ENCODE measurements around the gene HOXA6. TPM values are rescaled to one million over a fixed set of nuclear protein-coding genes. Genes with fewer than 3 reads are reported as not detected.

Gene HOXA6
- polyA plus RNA-seq, 3 donors: not detected

DNA sequence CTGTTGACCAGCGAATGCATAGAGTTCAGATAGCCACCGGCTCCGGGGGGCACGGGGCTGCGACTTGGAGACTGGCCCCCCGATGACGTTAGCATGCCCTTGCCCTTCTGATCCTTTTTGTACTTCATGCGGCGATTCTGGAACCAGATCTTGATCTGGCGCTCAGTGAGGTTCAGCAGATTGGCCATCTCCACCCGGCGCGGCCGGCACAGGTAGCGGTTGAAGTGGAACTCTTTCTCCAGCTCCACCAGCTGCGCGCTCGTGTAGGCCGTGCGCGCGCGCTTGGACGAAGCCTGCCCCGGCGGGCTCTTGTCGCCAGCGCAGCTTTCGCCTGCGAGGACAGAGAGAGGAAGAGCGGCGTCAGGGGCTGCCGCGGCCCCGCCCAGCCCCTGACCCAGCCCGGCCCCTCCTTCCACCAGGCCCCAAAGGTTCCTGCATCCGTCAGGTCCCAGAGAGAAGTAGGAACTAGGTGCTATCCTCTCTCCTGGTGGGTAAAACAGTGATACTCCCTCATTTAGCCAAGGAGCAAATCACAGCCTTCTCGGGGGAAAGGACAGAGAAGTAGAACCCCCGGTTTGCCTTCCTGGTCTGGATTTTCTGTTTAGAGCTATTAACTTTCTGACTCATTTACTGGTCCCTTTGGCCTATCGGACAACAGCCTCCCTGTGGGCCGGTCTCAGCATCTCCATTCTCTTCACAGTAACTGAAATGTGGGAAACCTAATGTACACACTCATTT, 39.0 kb downstream of the HOXA6 start:
- 99% methylated on average over 36 of the region's 41 CpGs for WGBS (ENCODE audit: insufficient coverage)
- no peak overlapping the region for H3K4me2 ChIP-seq (replicated peaks; ENCODE audit: extremely low read depth, low read length, poor library complexity, severe bottlenecking)
- H3K27me3 ChIP-seq (ENCODE audit: control insufficient read depth in 2 of 2, insufficient read depth in 2 of 2, low read length in 2 of 2): peaks cover 20 to 29% of the 10 kb centered on the region in 2 donors
- Mint-ChIP-seq H3K9me3 (peaks cover 0 to 14% (median 6%) of the 10 kb centered on the region in 7 donors), H3K27ac (no peak overlapping the region), H3K4me3 (no peak overlapping the region), H3K4me1 (peaks cover under 1% of the 10 kb centered on the region), H3K36me3 (peaks cover 4% of the 10 kb centered on the region in 2 donors), H3K27me3 (ENCODE audit: low read depth in 3 of 3) (peaks cover 24 to 33% (median 27%) of the 10 kb centered on the region in 3 donors)
- H4K20me1 ChIP-seq (ENCODE audit: insufficient read depth, low read length): peaks cover 17% of the 10 kb centered on the region
- no peaks in the 10 kb centered on the region for H3K36me3 ChIP-seq (replicated peaks in 1 of 2; ENCODE audit: control insufficient read depth in 1 of 2, insufficient read depth in 2 of 2, low read length in 2 of 2)
- H3K9ac ChIP-seq (ENCODE audit: insufficient read depth, low read length, poor library complexity, severe bottlenecking): no peak overlapping the region
- no peak for DNase-seq
- no peak overlapping the region for H2AFZ ChIP-seq (ENCODE audit: insufficient read depth, low read depth, low read length, poor library complexity, severe bottlenecking)
- no peak overlapping the region for H3K27ac ChIP-seq (ENCODE audit: low read depth in 1 of 2, low read length in 2 of 2)
- peaks cover 0 to 4% of the 10 kb centered on the region in 2 donors for H3K9me3 ChIP-seq (replicated peaks in 1 of 2; ENCODE audit: control insufficient read depth in 1 of 2, insufficient read depth in 1 of 2, low read length in 2 of 2)
- intact Hi-C loops (cut with micrococcal nuclease): no loop called here
- no peaks in the 10 kb centered on the region for H3K79me2 ChIP-seq (ENCODE audit: insufficient read depth, low read length)
- H3K4me3 ChIP-seq (replicated peaks in 1 of 3; ENCODE audit: low read depth in 2 of 3, low read length in 3 of 3): no peak overlapping the region
- TF ChIP-seq CTCF (IDR thresholded peaks at IDR 0.05): no peak
- no peaks in the 10 kb centered on the region for H3K4me1 ChIP-seq (ENCODE audit: control insufficient read depth in 1 of 2, insufficient read depth in 2 of 2, low read length in 2 of 2)

DNA sequence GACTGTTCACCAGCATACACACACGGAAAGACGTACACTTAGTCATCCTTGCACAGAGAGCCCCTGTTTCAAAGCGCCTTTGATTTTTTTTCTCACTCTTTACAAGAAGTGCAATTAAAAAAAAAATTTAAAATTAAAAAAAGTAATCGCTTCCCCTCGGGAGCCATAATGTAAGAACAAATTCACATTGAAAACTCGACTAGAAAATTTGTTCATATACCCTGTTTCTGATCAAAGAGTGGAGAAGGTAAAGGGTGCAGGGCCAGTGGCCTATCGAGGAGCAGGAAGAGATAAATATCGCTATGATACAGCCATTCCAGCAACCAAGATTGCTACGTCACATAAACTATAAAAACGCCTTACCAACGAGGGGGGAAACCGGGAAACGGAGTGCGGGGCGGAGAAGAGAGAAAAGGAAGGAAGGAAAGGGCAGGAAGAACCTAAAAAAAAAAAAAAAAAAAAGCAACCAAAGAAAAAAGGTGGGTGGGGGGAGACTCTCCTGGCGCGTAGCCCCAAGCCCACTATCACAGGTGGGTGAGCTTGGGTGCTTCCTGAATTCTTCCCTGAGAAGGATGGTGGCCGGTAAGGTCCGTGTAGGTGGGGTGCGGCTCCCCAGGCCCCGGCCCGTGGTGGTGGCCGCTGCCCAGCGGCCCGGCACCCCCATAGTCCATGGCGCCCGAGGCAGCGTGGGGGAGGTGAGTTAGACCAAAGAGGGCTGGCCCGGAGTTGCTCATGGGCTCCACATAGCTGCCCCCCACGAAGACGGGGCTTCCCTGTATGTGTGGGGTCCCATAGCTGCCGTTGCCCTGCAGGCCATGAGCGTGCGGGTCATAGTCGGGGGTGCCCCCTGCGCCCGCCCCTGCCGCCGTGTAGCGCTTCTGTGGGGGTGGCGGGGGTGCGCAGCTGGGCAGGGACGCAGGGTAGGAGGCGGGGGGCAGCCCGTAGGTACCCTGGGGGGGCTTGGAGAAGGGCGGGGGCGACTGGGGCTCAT, 39.9 kb downstream of the HOXA6 start:
- no peak overlapping the region for H2AFZ ChIP-seq (ENCODE audit: insufficient read depth, low read depth, low read length, poor library complexity, severe bottlenecking)
- peaks cover 0 to 17% (median 13%) of the 10 kb centered on the region in 7 donors for H3K9me3 Mint-ChIP-seq
- no peak overlapping the region for H3K27ac ChIP-seq (ENCODE audit: low read depth in 1 of 2, low read length in 2 of 2)
- no peaks in the 10 kb centered on the region for H3K4me1 ChIP-seq (ENCODE audit: control insufficient read depth in 1 of 2, insufficient read depth in 2 of 2, low read length in 2 of 2)
- peaks cover 4 to 8% of the 10 kb centered on the region in 2 donors for H3K9me3 ChIP-seq (replicated peaks in 1 of 2; ENCODE audit: control insufficient read depth in 1 of 2, insufficient read depth in 1 of 2, low read length in 2 of 2)
- peaks cover 8% of the 10 kb centered on the region for H3K4me1 Mint-ChIP-seq
- H3K4me3 Mint-ChIP-seq: no peak overlapping the region
- no peaks in the 10 kb centered on the region for H3K79me2 ChIP-seq (ENCODE audit: insufficient read depth, low read length)
- 99% methylated on average over 21 of the region's 47 CpGs for WGBS (ENCODE audit: insufficient coverage)
- no peak for DNase-seq
- H4K20me1 ChIP-seq (ENCODE audit: insufficient read depth, low read length): peaks cover 26% of the 10 kb centered on the region
- no peak for TF ChIP-seq CTCF (IDR thresholded peaks at IDR 0.05)
- no peak overlapping the region for H3K27ac Mint-ChIP-seq
- H3K9ac ChIP-seq (ENCODE audit: insufficient read depth, low read length, poor library complexity, severe bottlenecking): no peak overlapping the region
- peaks cover 8 to 11% of the 10 kb centered on the region in 2 donors for H3K36me3 Mint-ChIP-seq
- peaks cover 32 to 40% (median 36%) of the 10 kb centered on the region in 3 donors for H3K27me3 Mint-ChIP-seq (ENCODE audit: low read depth in 3 of 3)
- peaks cover 28 to 38% of the 10 kb centered on the region in 2 donors for H3K27me3 ChIP-seq (ENCODE audit: control insufficient read depth in 2 of 2, insufficient read depth in 2 of 2, low read length in 2 of 2)
- intact Hi-C loops (cut with micrococcal nuclease): no loop called here
- no peak overlapping the region for H3K4me3 ChIP-seq (replicated peaks in 1 of 3; ENCODE audit: low read depth in 2 of 3, low read length in 3 of 3)
- no peaks in the 10 kb centered on the region for H3K36me3 ChIP-seq (replicated peaks in 1 of 2; ENCODE audit: control insufficient read depth in 1 of 2, insufficient read depth in 2 of 2, low read length in 2 of 2)
- no peak overlapping the region for H3K4me2 ChIP-seq (replicated peaks; ENCODE audit: extremely low read depth, low read length, poor library complexity, severe bottlenecking)

Measured in CD14-positive monocyte (primary cell).